Stomach (tissue), 19 donors: Measurements from ENCODE around the gene OR4D2. TPM values are rescaled to one million over a fixed set of nuclear protein-coding genes. Genes with fewer than 3 reads are reported as not detected.
A peak's percentile ranks its signal among the peaks of the same experiment; 100 is the strongest.

ENCODE experiments used
- DNase-seq, 2 donors: peaks; one replicate each; pipeline versions ENCODE4 v3.0.0 to v3.0.0-alpha.2; 2013 to 2019
- H3K27ac ChIP-seq, 5 donors: fragments of 200-600 bp in 4 of 5; sonication (generic) in 4 of 5; one replicate each; pipeline ENCODE4 v1.5.1; 2013 to 2019; ENCODE audit warnings: mild to moderate bottlenecking in 1 of 5, moderate library complexity in 1 of 5
- H3K27me3 ChIP-seq, 3 donors: fragments of 200-600 bp; sonication (generic); one replicate each; pipeline ENCODE4 v1.5.1; 2017 to 2019; ENCODE audit warnings: mixed run types in 1 of 3
- H3K36me3 ChIP-seq, 4 donors: fragments of 200-600 bp; sonication (generic); 1 replicate in 3 of 4; 2 replicates in 1 of 4; pipeline ENCODE4 v1.5.1; 2016 to 2019
- H3K4me1 ChIP-seq, 4 donors: fragments of 200-600 bp; sonication (generic); one replicate each; pipeline ENCODE4 v1.5.1; 2016 to 2019
- H3K4me3 ChIP-seq, 4 donors: fragments of 200-600 bp; sonication (generic) in 3 of 4; one replicate each; pipeline ENCODE4 v1.5.1; 2016 to 2019; ENCODE audit warnings: mild to moderate bottlenecking in 1 of 4
- H3K9me3 ChIP-seq, 4 donors: fragments of 200-600 bp; sonication (generic); one replicate each; pipeline ENCODE4 v1.5.1; 2016 to 2019
- CTCF ChIP-seq, 7 experiments: fragments of 450-650 bp in 4 of 7; fragments of 200-600 bp in 3 of 7; sonication (generic) in 3 of 7; IDR thresholded peaks; one replicate each; pipeline ENCODE4 v1.5.1; 2016 to 2019; ENCODE audit warnings: antibody characterized with exemption in 7 of 7, control low read depth in 2 of 7, mild to moderate bottlenecking in 1 of 7
- EP300 ChIP-seq: sonication (generic); formaldehyde crosslinking; IDR thresholded peaks from one replicate; pipeline ENCODE4 v1.6.1; 2017; ENCODE audit warnings: antibody characterized with exemption
- POLR2A ChIP-seq, 4 donors: fragments of 450-650 bp; IDR thresholded peaks; one replicate each; pipeline ENCODE4 v1.6.1; 2016; ENCODE audit warnings: antibody characterized with exemption in 4 of 4, control low read depth in 2 of 4, mild to moderate bottlenecking in 1 of 4, moderate library complexity in 1 of 4
- POLR2AphosphoS5 ChIP-seq, 3 donors: sonication (generic); formaldehyde crosslinking; IDR thresholded peaks; one replicate each; pipeline ENCODE4 v1.6.1; 2016; ENCODE audit warnings: antibody characterized with exemption in 3 of 3
- WGBS, 5 donors: extraction: QIAGEN DNeasy Blood & Tissue Kit in 3 of 5; methylation state at CpG; one replicate each; pipeline versions ENCODE4 v1.1.5 to v1.1.7; 2013 to 2018; 5-methylcytosine and 5-hydroxymethylcytosine counted together
- intact Hi-C: fragments of 100-400 bp; cut with DNase I; formaldehyde crosslinking; loops from one replicate; pipeline ENCODE4 v1.15.1; 2023; ENCODE audit warnings: low total_unique reads
- long read RNA-seq, 10 donors: transcript quantifications; one replicate each; lab custom pipeline, GENCODE V29; 2026
- polyA plus RNA-seq, 3 donors: library from polyadenylated mRNA; stranded (reverse); fragments of 200-250 nt; gene quantifications; one replicate each; pipeline ENCODE4 v1.2.3, GENCODE V29; 2013
- total RNA-seq, 5 donors: library from RNA; depleted of rRNA; stranded (reverse); fragments of >200 nt; gene quantifications; one replicate each; pipeline versions ENCODE4 v1.1.0 to v1.2.3, GENCODE V29; 2014 to 2016
- donor health status: healthy with polysubstance abuse.
- donor health status: Bipolar disorder and iron deficiency.
- donor health status: healthy.

Gene OR4D2
- total RNA-seq = not detected
- polyA plus RNA-seq = not detected
- long read RNA-seq, donor 1 = 0 reads
- long read RNA-seq, donor 2 = 0 reads
- long read RNA-seq, donor 3 = 0 reads
- long read RNA-seq, donor 4 = 0 reads
- long read RNA-seq, donor 5 = 0 reads
- long read RNA-seq, donor 6 = 0 reads
- long read RNA-seq, donor 7, partial matches to known transcripts = 0 of 1 reads
- long read RNA-seq, donor 7, other reads (novel, unspliced or antisense) = 0 of 1 reads
- long read RNA-seq, donor 8 = 0 reads
- long read RNA-seq, donor 9 = 0 reads
- long read RNA-seq, donor 10 = 0 reads

- H3K27ac ChIP-seq = no peak within 1 kb of the TSS
- intact Hi-C loops = no loop called here
- TF ChIP-seq POLR2AphosphoS5 (IDR thresholded peaks at IDR 0.05) (no peak), CTCF (IDR thresholded peaks at IDR 0.05) (no peak), EP300 (no peak), POLR2A (IDR thresholded peaks at IDR 0.05) (no peak)
- 62 to 75% (median 66%) methylated on average over 6 of the region's 6 CpGs for WGBS, 5 donors
- H3K4me3 ChIP-seq = no peak within 1 kb of the TSS
- H3K4me1 ChIP-seq = no peaks in the 10 kb centered on the region
- DNase-seq = no peak
- H3K9me3 ChIP-seq = no peaks in the 10 kb centered on the region
- no peaks in the 10 kb centered on the region for H3K36me3 ChIP-seq
- H3K27me3 ChIP-seq = peaks cover 0 to 58% (median 0%) of the 10 kb centered on the region in 3 donors
Observed at GRCh38 chr17:58166682-58167081, at the start of gene OR4D2. TSS of gene OR4D2 (plus strand) at chr17:58166982. CDS start at chr17:58169656, 2,674 bp downstream.

GRCh38 chr17:58117382-58117781, 49.4 kb upstream of the OR4D2 start:
- H3K4me3 ChIP-seq = no peak overlapping the region
- peaks cover 0 to 30% (median 3%) of the 10 kb centered on the region in 3 donors for H3K27me3 ChIP-seq
- H3K27ac ChIP-seq = no peak overlapping the region
- no peak for TF ChIP-seq CTCF (IDR thresholded peaks at IDR 0.05)
- no peak for TF ChIP-seq POLR2AphosphoS5 (IDR thresholded peaks at IDR 0.05)
- no peak for TF ChIP-seq POLR2A (IDR thresholded peaks at IDR 0.05)
- TF ChIP-seq EP300 = no peak
- DNase-seq = no peak
- H3K4me1 ChIP-seq = no peaks in the 10 kb centered on the region
- no peaks in the 10 kb centered on the region for H3K36me3 ChIP-seq
- 87 to 94% (median 93%) methylated on average over 5 of the region's 5 CpGs for WGBS, 5 donors
- intact Hi-C loops = loop anchor here (10.0 kb wide), 3 partner anchors 103 to 527 kb away; partner anchors contain the start of gene MRPS23
- no peaks in the 10 kb centered on the region for H3K9me3 ChIP-seq

GRCh38 chr17:58119491-58119890, 47.3 kb upstream of the OR4D2 start:
- TF ChIP-seq POLR2AphosphoS5 (IDR thresholded peaks at IDR 0.05) (no peak), POLR2A (IDR thresholded peaks at IDR 0.05) (no peak), CTCF (IDR thresholded peaks at IDR 0.05) (no peak), EP300 (no peak)
- 59 to 67% (median 64%) methylated on average over 3 of the region's 3 CpGs for WGBS, 5 donors
- Histone ChIP-seq H3K4me3 (no peak overlapping the region), H3K27me3 (peaks cover 0 to 35% (median 3%) of the 10 kb centered on the region in 3 donors), H3K4me1 (no peaks in the 10 kb centered on the region), H3K27ac (no peak overlapping the region), H3K36me3 (no peaks in the 10 kb centered on the region), H3K9me3 (no peaks in the 10 kb centered on the region)
- intact Hi-C loops = loop anchor here (10.0 kb wide), 3 partner anchors 105 to 525 kb away; partner anchors contain the start of gene MRPS23
- DNase-seq = no peak

GRCh38 chr17:58120195-58120822, 46.5 kb upstream of the OR4D2 start:
- Histone ChIP-seq H3K4me3 (no peak overlapping the region), H3K9me3 (no peaks in the 10 kb centered on the region), H3K27me3 (peaks cover 0 to 36% (median 3%) of the 10 kb centered on the region in 3 donors), H3K36me3 (no peaks in the 10 kb centered on the region), H3K27ac (no peak overlapping the region), H3K4me1 (no peaks in the 10 kb centered on the region)
- 21 to 25% (median 21%) methylated on average over 7 of the region's 7 CpGs for WGBS, 5 donors
- intact Hi-C loops = no loop called here
- peak; percentile 42 to 89 for DNase-seq
- TF ChIP-seq EP300 (no peak), POLR2AphosphoS5 (IDR thresholded peaks at IDR 0.05) (no peak), POLR2A (IDR thresholded peaks at IDR 0.05) (no peak), CTCF (IDR thresholded peaks at IDR 0.05) (no peak)
